Measurements from ENCODE around the gene MARCHF4.

DNA sequence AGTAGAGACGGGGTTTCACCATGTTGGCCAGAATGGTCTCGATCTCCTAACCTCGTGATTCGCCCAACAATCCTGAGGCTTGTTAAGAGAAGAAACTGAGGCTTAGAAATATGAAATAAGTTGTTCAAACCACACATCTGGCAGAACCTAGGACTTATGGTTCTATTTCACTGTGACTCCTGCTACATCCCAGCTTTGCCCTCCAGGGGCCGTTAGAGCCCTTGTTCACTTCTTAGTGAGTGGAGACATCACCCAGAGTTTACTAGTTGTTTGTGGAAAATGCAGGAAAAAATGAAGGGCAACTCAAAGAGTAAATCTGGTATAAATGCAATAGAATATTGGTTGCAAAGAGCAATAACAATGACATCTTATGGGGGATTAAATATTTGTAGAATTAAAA, 43.9 kb downstream of the MARCHF4 start:
- TF ChIP-seq, protein P1, sequence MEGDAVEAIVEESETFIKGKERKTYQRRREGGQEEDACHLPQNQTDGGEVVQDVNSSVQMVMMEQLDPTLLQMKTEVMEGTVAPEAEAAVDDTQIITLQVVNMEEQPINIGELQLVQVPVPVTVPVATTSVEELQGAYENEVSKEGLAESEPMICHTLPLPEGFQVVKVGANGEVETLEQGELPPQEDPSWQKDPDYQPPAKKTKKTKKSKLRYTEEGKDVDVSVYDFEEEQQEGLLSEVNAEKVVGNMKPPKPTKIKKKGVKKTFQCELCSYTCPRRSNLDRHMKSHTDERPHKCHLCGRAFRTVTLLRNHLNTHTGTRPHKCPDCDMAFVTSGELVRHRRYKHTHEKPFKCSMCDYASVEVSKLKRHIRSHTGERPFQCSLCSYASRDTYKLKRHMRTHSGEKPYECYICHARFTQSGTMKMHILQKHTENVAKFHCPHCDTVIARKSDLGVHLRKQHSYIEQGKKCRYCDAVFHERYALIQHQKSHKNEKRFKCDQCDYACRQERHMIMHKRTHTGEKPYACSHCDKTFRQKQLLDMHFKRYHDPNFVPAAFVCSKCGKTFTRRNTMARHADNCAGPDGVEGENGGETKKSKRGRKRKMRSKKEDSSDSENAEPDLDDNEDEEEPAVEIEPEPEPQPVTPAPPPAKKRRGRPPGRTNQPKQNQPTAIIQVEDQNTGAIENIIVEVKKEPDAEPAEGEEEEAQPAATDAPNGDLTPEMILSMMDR (IDR thresholded peaks at IDR 0.05), result no peak
- TF ChIP-seq POLR2A (IDR thresholded peaks at IDR 0.05), result no peak

All from thyroid gland (tissue), 4 donors.